Mucosa of descending colon (tissue), 3 donors: ENCODE measurements around the gene DICER1. TPM values are rescaled to one million over a fixed set of nuclear protein-coding genes. Genes with fewer than 3 reads are reported as not detected.

Experiments
- ATAC-seq: fragments of 200-7000 bp; cut with Tn5 transposase; one replicate; pipeline ENCODE4 v1.9.1; 2020; ENCODE audit warnings: mild to moderate bottlenecking, moderate library complexity
- DNase-seq, 3 donors: peaks; one replicate each; pipeline ENCODE4 v3.0.0-alpha.2; 2020
- H3K36me3 ChIP-seq: fragments of 200-600 bp; one replicate; pipeline ENCODE4 v1.8.0; 2021; ENCODE audit warnings: low read depth, mild to moderate bottlenecking
- H3K4me1 ChIP-seq: fragments of 200-600 bp; one replicate; pipeline ENCODE4 v1.8.0; 2021; ENCODE audit warnings: low read depth, mild to moderate bottlenecking
- H3K4me3 ChIP-seq: fragments of 200-600 bp; one replicate; pipeline ENCODE4 v1.8.0; 2021; ENCODE audit warnings: mild to moderate bottlenecking
- H3K9me3 ChIP-seq: fragments of 200-600 bp; one replicate; pipeline ENCODE4 v1.8.0; 2021; ENCODE audit warnings: mild to moderate bottlenecking
- CTCF ChIP-seq: fragments of 200-600 bp; IDR thresholded peaks from one replicate; pipeline ENCODE4 v1.8.0; 2022; ENCODE audit warnings: antibody characterized with exemption, mild to moderate bottlenecking
- intact Hi-C, 2 donors: fragments of 100-400 bp; cut with DNase I in 1 of 2; cut with micrococcal nuclease in 1 of 2; formaldehyde crosslinking; loops; one replicate each; pipeline versions ENCODE4 v1.11.0 to v1.11.1; 2022; cut with DNase I, micrococcal nuclease
- total RNA-seq, 3 donors: library from RNA; stranded (reverse); fragmentation: NEBNext Ultra II Directional in 2 of 3; extraction: Animal tissue kit (Norgen Biotek cat#: 25700) in 2 of 3; gene quantifications; one replicate each; pipeline versions ENCODE4 v1.2.1 to v1.2.4, GENCODE V29; 2021 to 2023
- donor health status: DM: no; HTN: no; CAD: no; lungs with moderate emphysema.
- donor health status: DM: no; HTN: no; CAD: no.
- donor health status: DM: no; HTN: yes; CAD: no.

Gene DICER1
- total RNA-seq, 3 donors from 2014 or later: 61.6 to 72.1 (median 65.9) TPM

DNA sequence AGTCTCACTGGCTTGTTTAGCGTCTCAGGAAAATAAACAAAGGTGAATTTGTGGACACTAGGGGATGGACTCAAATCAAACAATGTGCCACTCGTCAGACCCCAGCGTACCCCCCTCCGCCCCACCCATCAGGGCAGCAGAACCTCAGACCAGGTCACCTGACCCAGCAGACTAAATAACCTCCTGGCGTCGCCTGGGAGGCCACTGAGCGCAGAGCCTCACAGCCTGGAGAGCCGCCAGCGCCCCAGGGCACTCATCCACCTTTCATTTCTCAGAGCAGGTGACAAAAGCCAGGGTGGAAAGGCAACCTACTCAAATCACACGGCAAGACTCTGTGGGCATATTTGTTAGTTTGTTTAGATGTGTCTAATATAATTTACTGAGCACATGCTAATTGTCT lies 100.9 kb downstream of the DICER1 start:
- Histone ChIP-seq H3K36me3 (no peaks in the 10 kb centered on the region), H3K4me3 (no peak overlapping the region), H3K4me1 (no peaks in the 10 kb centered on the region), H3K9me3 (no peaks in the 10 kb centered on the region)
- intact Hi-C loops: no loop called here
- TF ChIP-seq CTCF: no peak
- no peak for DNase-seq
- no peak for ATAC-seq

DNA sequence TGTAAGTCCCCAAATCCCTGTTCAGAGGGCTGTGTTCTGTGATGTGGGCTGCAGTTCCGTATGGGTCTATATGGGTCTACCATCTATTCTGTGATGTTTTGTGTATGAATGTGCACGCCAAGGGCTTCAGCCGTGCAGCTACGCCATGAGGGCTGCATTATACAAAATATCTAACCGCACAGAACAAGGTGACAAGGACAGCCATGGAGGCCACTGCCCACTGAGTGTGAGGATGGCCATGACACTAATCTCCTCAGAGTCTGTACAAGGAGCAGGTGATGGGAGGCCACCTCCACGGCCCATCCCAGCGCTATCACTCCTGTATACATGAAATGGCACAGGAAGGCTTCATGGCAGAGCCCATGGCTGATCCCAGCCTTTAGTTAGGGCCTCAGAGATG lies 102.0 kb downstream of the DICER1 start:
- Histone ChIP-seq H3K9me3 (no peaks in the 10 kb centered on the region), H3K36me3 (no peaks in the 10 kb centered on the region), H3K4me1 (no peaks in the 10 kb centered on the region), H3K4me3 (no peak overlapping the region)
- intact Hi-C loops: no loop called here
- no peak for DNase-seq
- ATAC-seq: no peak
- no peak for TF ChIP-seq CTCF

DNA sequence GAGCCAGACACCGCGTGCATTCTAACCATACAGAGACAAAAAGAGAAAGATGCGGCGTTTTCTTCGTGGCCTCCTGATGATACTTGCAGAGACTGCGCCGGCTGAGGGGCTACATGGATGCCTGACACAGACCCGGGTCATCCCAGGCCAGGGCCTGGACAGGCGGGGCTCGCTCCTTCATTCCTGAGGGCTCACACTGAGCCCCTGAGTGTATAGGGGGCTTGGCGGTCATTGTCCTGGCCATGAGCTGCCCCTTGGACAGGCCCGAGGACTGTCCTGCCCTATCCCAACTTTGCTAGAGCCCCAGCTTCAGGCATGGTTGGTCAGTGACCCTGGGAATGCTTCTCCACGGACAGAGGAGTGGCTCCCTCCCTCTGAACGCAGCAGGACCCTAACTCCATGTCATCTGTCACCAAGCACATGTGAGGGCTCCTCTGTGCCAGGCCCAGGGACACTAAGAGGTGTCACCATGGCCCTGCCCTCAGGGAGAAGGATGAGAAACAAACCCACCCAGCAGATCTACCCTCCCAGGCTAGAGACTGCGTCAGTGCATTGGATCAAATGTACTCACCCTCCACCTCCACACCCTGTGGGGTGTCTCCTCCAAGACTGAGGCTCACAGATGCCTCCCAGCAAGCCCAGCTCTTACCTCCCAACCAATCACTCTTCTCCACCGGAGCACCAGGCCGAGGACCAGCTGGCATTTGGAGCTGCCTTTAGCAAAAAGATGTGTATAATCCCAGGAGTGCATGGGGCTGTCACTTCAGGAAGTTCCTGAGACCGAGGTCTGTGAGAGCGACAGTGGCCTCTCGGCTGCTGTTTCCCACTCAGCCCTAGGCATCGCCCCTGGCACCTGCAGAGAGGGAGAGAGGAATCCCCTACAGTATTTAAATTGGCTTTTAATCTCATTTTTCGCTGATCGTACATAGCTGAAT lies 102.7 kb downstream of the DICER1 start:
- no peaks in the 10 kb centered on the region for H3K4me1 ChIP-seq
- H3K9me3 ChIP-seq: no peaks in the 10 kb centered on the region
- no peak for TF ChIP-seq CTCF
- intact Hi-C loops: no loop called here
- no peak for ATAC-seq
- H3K4me3 ChIP-seq: no peak overlapping the region
- H3K36me3 ChIP-seq: no peaks in the 10 kb centered on the region
- no peak for DNase-seq

- Histone ChIP-seq H3K36me3 (no peaks in the 10 kb centered on the region), H3K9me3 (no peaks in the 10 kb centered on the region), H3K4me3 (no peak overlapping the region), H3K4me1 (no peaks in the 10 kb centered on the region)
- ATAC-seq (no peak), DNase-seq (no peak)
- intact Hi-C loops: no loop called here
- no peak for TF ChIP-seq CTCF
Observed at GRCh38 chr14:95052016-95052585, 105.2 kb downstream of the DICER1 start.

DNA sequence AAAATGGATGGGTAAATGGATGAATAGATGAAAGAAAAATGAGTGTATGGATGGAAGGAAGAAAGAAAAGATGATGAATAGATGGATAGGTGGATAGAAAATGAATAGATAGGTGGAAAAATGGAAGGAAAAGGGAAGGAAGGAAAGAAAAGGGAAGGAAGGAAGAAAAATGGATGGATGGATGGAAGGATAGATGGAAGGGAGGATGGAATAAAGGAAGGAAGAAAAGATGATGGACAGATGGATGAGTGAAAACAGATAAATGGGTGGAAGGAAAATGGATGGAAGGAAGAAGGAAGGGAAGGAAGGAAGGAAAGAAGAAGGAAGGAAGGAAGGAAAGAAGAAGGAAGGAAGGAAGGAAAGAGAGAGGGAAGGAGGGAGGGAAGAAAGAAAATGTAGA lies 107.4 kb downstream of the DICER1 start:
- no peak for ATAC-seq
- intact Hi-C loops: no loop called here
- no peaks in the 10 kb centered on the region for H3K4me1 ChIP-seq
- H3K36me3 ChIP-seq: no peaks in the 10 kb centered on the region
- DNase-seq: no peak
- H3K9me3 ChIP-seq: no peaks in the 10 kb centered on the region
- TF ChIP-seq CTCF: no peak
- H3K4me3 ChIP-seq: no peak overlapping the region
